Cardiac atrium fibroblast (primary cell): ENCODE results near the gene PDCD1. TPM values are rescaled to one million over a fixed set of nuclear protein-coding genes. Genes with fewer than 3 reads are reported as not detected.

Experiments used
- total RNA-seq: library from RNA; depleted of rRNA; stranded (reverse); fragments of >200 nt; gene quantifications from 2 replicates; pipeline ENCODE4 v1.2.3, GENCODE V29; 2015

The PDCD1 gene
- total RNA-seq = not detected in 2 replicates

DNA sequence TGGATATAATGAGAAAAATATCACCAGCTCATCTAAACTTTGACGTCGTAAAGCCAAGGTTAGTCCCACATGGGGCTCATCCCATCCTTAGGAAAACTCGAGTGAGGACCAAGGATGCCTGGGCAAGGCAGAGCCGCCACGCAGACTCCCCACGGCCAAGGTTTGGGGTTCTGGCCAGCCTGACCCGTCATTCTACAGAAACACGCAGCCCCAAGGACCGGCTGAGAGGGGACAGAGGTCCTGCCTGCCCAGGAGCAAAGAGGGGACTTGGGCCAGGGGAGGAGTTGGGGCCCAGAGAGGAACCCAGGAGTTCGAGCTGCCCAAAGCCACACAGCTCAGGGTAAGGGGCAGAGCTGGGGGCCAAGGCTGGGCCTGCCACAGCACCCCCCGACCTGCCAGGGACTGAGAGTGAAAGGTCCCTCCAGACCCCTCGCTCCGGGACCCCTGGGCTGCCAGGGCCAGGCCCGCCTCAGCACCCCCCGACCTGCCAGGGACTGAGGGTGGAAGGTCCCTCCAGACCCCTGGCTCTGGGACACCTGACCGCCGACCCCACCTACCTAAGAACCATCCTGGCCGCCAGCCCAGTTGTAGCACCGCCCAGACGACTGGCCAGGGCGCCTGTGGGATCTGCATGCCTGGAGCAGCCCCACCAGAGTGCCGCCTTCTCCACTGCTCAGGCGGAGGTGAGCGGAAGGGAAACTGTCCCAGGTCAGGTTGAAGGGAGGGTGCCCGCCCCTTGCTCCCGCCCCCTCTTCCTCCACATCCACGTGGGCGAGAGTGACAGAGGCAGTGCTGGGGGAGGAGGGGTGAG, at the start of gene PDCD1:
Gene PDCD1 (minus strand): TSS at position 689 of the 811 bp plus-strand sequence. CDS start 56 bp downstream, at position 633.

DNA sequence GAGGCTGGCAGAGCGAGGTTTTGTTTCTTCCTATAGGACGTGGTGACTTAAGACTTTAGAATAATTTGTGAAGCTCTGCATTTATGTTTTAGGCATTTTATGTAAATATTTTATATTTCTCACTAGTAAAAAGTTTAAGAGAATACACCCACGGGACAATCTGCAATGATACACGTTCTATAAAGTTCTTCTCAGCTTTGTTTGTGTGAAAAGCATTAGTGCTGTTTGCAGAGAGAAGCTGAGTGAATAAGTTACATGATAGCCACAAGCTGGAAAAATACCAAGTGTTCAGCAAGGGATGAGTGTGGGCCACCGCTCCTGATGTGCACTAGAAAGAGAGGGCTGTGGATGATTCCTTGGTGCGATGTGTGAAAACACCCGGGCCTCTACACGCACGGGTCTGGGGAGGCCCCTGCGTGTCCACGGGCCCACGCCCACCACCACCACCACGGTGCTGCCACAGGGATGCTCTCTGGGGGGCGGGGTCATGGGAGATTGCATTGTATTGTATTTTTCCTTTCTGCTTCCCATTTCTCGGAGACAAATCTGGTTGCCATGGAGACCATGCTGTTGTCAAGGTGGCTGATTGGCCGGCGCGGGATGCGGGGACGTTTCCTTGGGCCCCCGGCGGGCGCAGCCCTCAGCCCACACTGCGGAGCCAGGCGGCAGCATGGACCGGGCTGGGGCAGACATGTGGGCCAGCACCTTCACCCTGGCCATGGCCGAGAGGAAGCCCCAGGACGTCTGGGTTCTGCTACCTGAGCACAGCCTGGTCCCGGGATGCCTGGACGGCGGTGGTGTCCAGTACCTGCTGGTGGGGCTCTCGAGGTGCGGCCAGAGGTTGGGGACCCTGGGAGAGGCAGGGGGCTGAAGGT, 10.6 kb upstream of the PDCD1 start, which contains the start of gene RTP5:
Gene RTP5 (plus strand): TSS at position 643 of the 875 bp plus-strand sequence. CDS start 28 bp downstream, at position 671.

DNA sequence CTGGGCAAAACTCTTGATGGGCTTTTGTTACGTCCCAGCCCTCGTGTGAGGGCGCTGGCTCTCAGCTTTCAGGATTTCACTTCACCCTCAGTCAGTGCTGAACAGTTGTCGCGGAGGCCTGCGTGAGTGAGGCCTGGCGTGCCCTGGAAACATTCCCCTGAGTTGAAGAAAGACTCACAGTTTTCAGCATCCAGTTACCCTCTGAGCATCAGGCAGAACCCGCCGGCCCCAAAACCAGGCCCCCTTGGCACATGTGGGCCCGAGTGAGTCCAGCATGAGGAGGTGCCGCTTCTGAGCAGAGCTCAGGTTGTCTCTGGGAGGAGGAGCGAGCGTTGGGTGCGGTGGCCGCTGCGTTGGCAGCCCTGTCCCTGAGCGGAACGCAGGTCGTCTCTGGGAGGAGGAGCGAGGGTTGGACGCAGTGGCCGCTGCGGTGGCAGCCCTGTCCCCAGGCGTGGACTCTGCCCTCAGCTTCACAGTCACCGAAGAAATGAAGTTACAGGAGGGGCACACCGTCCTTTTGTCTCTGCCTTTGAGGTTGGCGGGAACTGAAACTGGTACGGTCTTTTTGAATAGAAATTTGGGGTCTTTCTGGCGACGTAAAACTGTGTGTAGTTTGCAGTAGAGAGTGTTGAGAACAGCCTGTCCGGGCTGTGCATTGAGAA, 49.8 kb downstream of the PDCD1 start, which contains the start of gene NEU4:
Gene NEU4 (plus strand): TSS at position 473 of the 662 bp plus-strand sequence. CDS start 5,292 bp downstream, outside the sequence.

Other genes starting within 250 kb of the PDCD1 start
- 36.3 and 46.2 TPM in 2 replicates for gene THAP4, start 221.7 kb downstream of the PDCD1 start, total RNA-seq
- gene ATG4B, start 221.2 kb downstream of the PDCD1 start, total RNA-seq = 54.6 and 61.7 TPM in 2 replicates
- gene DTYMK, start 172.1 kb downstream of the PDCD1 start, total RNA-seq = 28.8 and 31.6 TPM in 2 replicates
- gene ING5, start 156.9 kb downstream of the PDCD1 start, total RNA-seq = 10.8 and 18.3 TPM in 2 replicates
- gene D2HGDH, start 124.3 kb downstream of the PDCD1 start, total RNA-seq = 13.0 and 14.6 TPM in 2 replicates
- gene GAL3ST2, start 82.1 kb downstream of the PDCD1 start, total RNA-seq = not detected in 2 replicates
- gene NEU4, start 49.7 kb downstream of the PDCD1 start, total RNA-seq = not detected in 2 replicates
- gene RTP5, start 10.8 kb upstream of the PDCD1 start, total RNA-seq = not detected in 2 replicates